Lower leg skin (tissue), 3 donors: Measurements from ENCODE around the gene LYPD8.

ENCODE experiments used
- CTCF ChIP-seq, 3 donors: fragments of 450-650 bp; IDR thresholded peaks; one replicate each; pipeline ENCODE4 v1.5.1; 2016; ENCODE audit warnings: antibody characterized with exemption in 3 of 3, mild to moderate bottlenecking in 3 of 3, moderate library complexity in 2 of 3
- POLR2A ChIP-seq, 2 donors: fragments of 450-650 bp; IDR thresholded peaks; one replicate each; pipeline ENCODE4 v1.6.1; 2016 to 2017; ENCODE audit warnings: antibody characterized with exemption in 2 of 2, mild to moderate bottlenecking in 1 of 2, moderate library complexity in 1 of 2

GRCh38 chr1:248750496-248750895 lies 5.1 kb downstream of the LYPD8 start:
- TF ChIP-seq CTCF (IDR thresholded peaks at IDR 0.05) (no peak), POLR2A (IDR thresholded peaks at IDR 0.05) (no peak)
